H1 (cell line): ENCODE measurements around the gene ACVR2B.

ENCODE experiments used
- CEBPB ChIP-seq: IDR thresholded peaks from 2 replicates; pipeline ENCODE4 v1.6.1; 2012; ENCODE audit warnings: low read depth, low read length
- CTCF ChIP-seq, 3 experiments: IDR thresholded peaks; 1 replicate in 2 of 3; 2 replicates in 1 of 3; pipeline versions ENCODE4 v1.5.1 to v1.6.1; 2011; ENCODE audit warnings: low read length in 3 of 3, mild to moderate bottlenecking in 3 of 3, inconsistent platforms in 2 of 3, low read depth in 1 of 3, moderate library complexity in 1 of 3; ENCODE audit not compliant: insufficient read depth in 1 of 3; ENCODE audit errors: control extremely low read depth in 1 of 3
- POLR2AphosphoS5 ChIP-seq: IDR thresholded peaks from 2 replicates; pipeline ENCODE4 v1.6.1; 2011; ENCODE audit warnings: low read depth, low read length
- RFX5 ChIP-seq: IDR thresholded peaks from 2 replicates; pipeline ENCODE4 v1.6.1; 2011; ENCODE audit warnings: low read depth, low read length, improper control_type of control experiment, borderline replicate concordance
- ZNF274 ChIP-seq: IDR thresholded peaks from 2 replicates; pipeline ENCODE4 v1.7.0; 2012; ENCODE audit warnings: low read length, borderline replicate concordance; ENCODE audit errors: extremely low read depth

GRCh38 chr3:38528457-38528856, 74.8 kb downstream of the ACVR2B start:
- TF ChIP-seq POLR2AphosphoS5 (no peak), CTCF (IDR thresholded peaks at IDR 0.05; ENCODE audit: control extremely low read depth in 1 of 3, insufficient read depth in 1 of 3, low read depth in 1 of 3, low read length in 3 of 3) (peak; percentile 64 to 79 (median 64)), CEBPB (no peak), ZNF274 (no peak), RFX5 (no peak)
